SK-N-SH treated with all-trans-retinoic acid at 6 μM for 48 hours (cell line): ENCODE data around the gene KRT40.

Source experiments
- PATZ1 ChIP-seq: fragments of 250-450 bp; sonication (Bioruptor Pico); IDR thresholded peaks from 2 replicates; pipeline ENCODE4 v1.8.0; 2020; ENCODE audit warnings: mild to moderate bottlenecking, moderate library complexity, borderline replicate concordance
- RARB ChIP-seq: fragments of 250-450 bp; sonication (Bioruptor Pico); IDR thresholded peaks from 2 replicates; pipeline ENCODE4 v1.8.0; 2021; ENCODE audit warnings: mild to moderate bottlenecking, moderate library complexity
- TCF4 ChIP-seq: fragments of 250-450 bp; sonication (Bioruptor Pico); IDR thresholded peaks from 2 replicates; pipeline ENCODE4 v1.8.0; 2021; ENCODE audit warnings: mild to moderate bottlenecking, moderate library complexity, borderline replicate concordance
- TOX ChIP-seq: fragments of 250-450 bp; sonication (Bioruptor Pico); IDR thresholded peaks from 2 replicates; pipeline ENCODE4 v1.8.0; 2021; ENCODE audit warnings: mild to moderate bottlenecking, moderate library complexity, borderline replicate concordance
- ZC3H10 ChIP-seq: fragments of 250-450 bp; sonication (Bioruptor Pico); IDR thresholded peaks from 2 replicates; pipeline ENCODE4 v1.5.1; 2021; ENCODE audit warnings: mild to moderate bottlenecking, moderate library complexity
- ZFP3 ChIP-seq: fragments of 250-450 bp; sonication (Bioruptor Pico); IDR thresholded peaks from 2 replicates; pipeline ENCODE4 v1.5.0; 2020; ENCODE audit warnings: mild to moderate bottlenecking, moderate library complexity
- ZFP30 ChIP-seq: fragments of 450-650 bp; formaldehyde crosslinking; IDR thresholded peaks from 2 replicates; pipeline ENCODE4 v1.5.0; 2022; ENCODE audit warnings: mild to moderate bottlenecking, moderate library complexity

- TF ChIP-seq ZC3H10 (CRISPR knock-in tag) (no peak), RARB (no peak), TCF4 (CRISPR knock-in tag) (no peak), PATZ1 (CRISPR knock-in tag) (no peak), TOX (CRISPR knock-in tag) (no peak), ZFP30 (no peak), ZFP3 (no peak)
Observed at GRCh38 chr17:41024697-41025096, 40.6 kb upstream of the KRT40 start.
